ENCODE measurements around the gene SLC25A30.
A peak's percentile ranks its signal among the peaks of the same experiment; 100 is the strongest.

SLC25A30 gene
- total RNA-seq: 28.5 reads per million, percentile 55 among the genes with 10 or more reads in this experiment

- DNase-seq: peak; percentile 89
Measured at GRCh38 chr13:45417790-45418534, at the start of gene SLC25A30. TSS of gene SLC25A30 (minus strand) at chr13:45418373. CDS start at chr13:45411425, 6,948 bp downstream.

GRCh38 chr13:45466359-45466758 is 48.2 kb upstream of the SLC25A30 start:
- DNase-seq: no peak

GRCh38 chr13:45464687-45465453 is 46.7 kb upstream of the SLC25A30 start, which contains the start of gene COG3:
TSS of gene COG3 (plus strand) at chr13:45464939. CDS start at chr13:45465037, 98 bp downstream.
- DNase-seq: peak; percentile 95

GRCh38 chr13:45464141-45464686 is 46.0 kb upstream of the SLC25A30 start:
- DNase-seq: no peak

- no peak for DNase-seq
Measured at GRCh38 chr13:45456196-45456972, 38.2 kb upstream of the SLC25A30 start.

GRCh38 chr13:45454204-45454603 is 36.0 kb upstream of the SLC25A30 start:
- DNase-seq: no peak

GRCh38 chr13:45451282-45451681 is 33.1 kb upstream of the SLC25A30 start:
- DNase-seq: no peak

- no peak for DNase-seq
Measured at GRCh38 chr13:45448965-45449559, 30.9 kb upstream of the SLC25A30 start.

GRCh38 chr13:45447050-45447661 is 29.0 kb upstream of the SLC25A30 start:
- no peak for DNase-seq

- no peak for DNase-seq
Measured at GRCh38 chr13:45446181-45446580, 28.0 kb upstream of the SLC25A30 start.

- no peak for DNase-seq
Measured at GRCh38 chr13:45445053-45445452, 26.9 kb upstream of the SLC25A30 start.

GRCh38 chr13:45441633-45442032 is 23.5 kb upstream of the SLC25A30 start:
- no peak for DNase-seq

GRCh38 chr13:45439781-45440462 is 21.7 kb upstream of the SLC25A30 start:
- no peak for DNase-seq

- DNase-seq: no peak
Measured at GRCh38 chr13:45439008-45439407, 20.8 kb upstream of the SLC25A30 start.

- no peak for DNase-seq
Measured at GRCh38 chr13:45437947-45438346, 19.8 kb upstream of the SLC25A30 start.

GRCh38 chr13:45436953-45437352 is 18.8 kb upstream of the SLC25A30 start:
- DNase-seq: no peak

- no peak for DNase-seq
Measured at GRCh38 chr13:45436332-45436731, 18.2 kb upstream of the SLC25A30 start.

- no peak for DNase-seq
Measured at GRCh38 chr13:45434556-45435371, 16.6 kb upstream of the SLC25A30 start.

- no peak for DNase-seq
Measured at GRCh38 chr13:45433381-45433790, 15.2 kb upstream of the SLC25A30 start.

GRCh38 chr13:45432737-45433380 is 14.7 kb upstream of the SLC25A30 start:
- DNase-seq: no peak

Data from effector CD4-positive, alpha-beta T cell (primary cell).